Heart right ventricle (tissue), 16 donors: ENCODE results near the gene BIVM. TPM values are rescaled to one million over a fixed set of nuclear protein-coding genes. Genes with fewer than 3 reads are reported as not detected.
A peak's percentile ranks its signal among the peaks of the same experiment; 100 is the strongest.

Experiments used
- ATAC-seq, 8 donors: fragments of 200-7000 bp; cut with Tn5 transposase; one replicate each; pipeline ENCODE4 v1.9.1; 2020; ENCODE audit warnings: mild to moderate bottlenecking in 8 of 8, moderate library complexity in 8 of 8, moderate number of reproducible peaks in 1 of 8
- DNase-seq, 2 donors: peaks; one replicate each; pipeline ENCODE4 v3.0.0-alpha.2; 2020
- H3K27ac ChIP-seq, 10 donors: fragments of 200-600 bp; sonication (generic) in 2 of 10; one replicate each; pipeline versions ENCODE4 v1.5.0 to v1.8.0; 2020 to 2022; ENCODE audit warnings: mild to moderate bottlenecking in 3 of 10
- H3K27me3 ChIP-seq, 7 donors: fragments of 200-600 bp; one replicate each; pipeline ENCODE4 v1.8.0; 2021 to 2022; ENCODE audit warnings: mild to moderate bottlenecking in 2 of 7
- H3K36me3 ChIP-seq, 9 donors: fragments of 200-600 bp; sonication (generic) in 1 of 9; one replicate each; pipeline versions ENCODE4 v1.5.0 to v1.8.0; 2020 to 2022; ENCODE audit warnings: mild to moderate bottlenecking in 2 of 9
- H3K4me1 ChIP-seq, 9 donors: fragments of 200-600 bp; sonication (generic) in 1 of 9; one replicate each; pipeline versions ENCODE4 v1.5.0 to v1.8.0; 2020 to 2022; ENCODE audit warnings: mild to moderate bottlenecking in 4 of 9
- H3K4me3 ChIP-seq, 10 donors: fragments of 200-600 bp; sonication (generic) in 2 of 10; one replicate each; pipeline versions ENCODE4 v1.5.0 to v1.8.0; 2020 to 2022; ENCODE audit warnings: mild to moderate bottlenecking in 7 of 10, moderate library complexity in 2 of 10
- H3K9me3 ChIP-seq, 11 donors: fragments of 200-600 bp in 10 of 11; sonication (generic) in 2 of 11; one replicate each; pipeline versions ENCODE4 v1.5.0 to v1.8.0; 2013 to 2022; ENCODE audit warnings: mild to moderate bottlenecking in 2 of 11, control low read depth in 1 of 11, moderate library complexity in 1 of 11
- WGBS, 2 donors: extraction: QIAGEN DNeasy Blood & Tissue Kit; methylation state at CpG; one replicate each; pipeline ENCODE4 v1.1.7; 2013; ENCODE audit warnings: inconsistent platforms in 1 of 2; 5-methylcytosine and 5-hydroxymethylcytosine counted together
- intact Hi-C, 10 donors: fragments of 100-400 bp; cut with DNase I; formaldehyde crosslinking; loops; one replicate each; pipeline versions ENCODE4 v1.11.1 to v1.14.2; 2022
- polyA plus RNA-seq, 2 donors: library from polyadenylated mRNA; stranded (reverse); fragments of 200-250 nt; gene quantifications; one replicate each; pipeline ENCODE4 v1.2.3, GENCODE V29; 2013
- total RNA-seq, 10 donors: library from RNA; stranded (reverse); fragmentation: NEBNext Ultra II Directional in 3 of 10; extraction: Animal tissue kit (Norgen Biotek cat#: 25700) in 3 of 10; gene quantifications; one replicate each; pipeline versions ENCODE4 v1.2.1 to v1.2.4, GENCODE V29; 2021 to 2023
- TF ChIP-seq, protein P1 (sequence below), 9 donors: fragments of 200-600 bp; sonication (generic) in 2 of 9; IDR thresholded peaks; one replicate each; pipeline versions ENCODE4 v1.5.0 to v1.8.0; 2021 to 2022; ENCODE audit warnings: antibody characterized with exemption in 9 of 9, mild to moderate bottlenecking in 5 of 9, moderate library complexity in 1 of 9
- donor health status: Arrhythmogenic right ventricular cardiomyopathy.
- donor health status: ischemic (EF 13 %, LVEDD 7.1; RV severe dilation, severe dysfunction).
- donor health status: healthy with polysubstance abuse.
- donor health status: DM: no; HTN: yes; CAD: no.
- donor health status: DM: no; HTN: no; CAD: no.
- donor health status: ischemic (EF 25% LVEDD 6.9; RV normal size, moderate dysfunction).
- donor health status: ischemic (EF 25% LVEDD 5.7; RV mildly dilated, moderate dysfunction).
- donor health status: healthy.
- donor health status: DM: yes; HTN: yes; CAD: no.
- donor health status: Ischemic cardiomyopathy.
- donor health status: ischemic (EF 35%, LVEDD 5.7; RV mildly dilated, moderate dysfunction).
- donor health status: nonischemic (EF 11% LVEDD 7.7; RV severe dilation, severe dysfunction).
- donor health status: DM: yes; HTN: yes; CAD: no.
- donor health status: PGD.
- donor health status: ischemic (EF 29% LVEDD 5.4; RV normal size, mild dysfunction).
- donor health status: nonischemic (EF 23%, LVEDD 6.1; RV moderate dilation, normal function).

BIVM gene
- total and polyA plus RNA-seq, 12 donors = 6.7 to 37.3 (median 28.3) TPM

GRCh38 chr13:102845630-102846260, 46.8 kb downstream of the BIVM start, which contains the start of gene ERCC5:
TSS of gene ERCC5 (plus strand) at chr13:102846032. CDS start at chr13:102846267, 235 bp downstream.
- 0% methylated on average over 49 of the region's 49 CpGs for WGBS, 2 donors
- peaks cover 0 to 37% (median 28%) of the 10 kb centered on the region in 9 donors for H3K4me1 ChIP-seq
- H3K27ac ChIP-seq = peak within 1 kb of the TSS; percentile 88 to 98 (median 95)
- H3K4me3 ChIP-seq = peak within 1 kb of the TSS; percentile 76 to 98 (median 88)
- intact Hi-C loops = loop anchor here in 8 of 10 donors (1.0 to 5.0 kb wide), 12 partner anchors 43 to 265 kb away; partner anchors contain the start of genes TPP2 (in 3 of the 8), BIVM (in 1 of the 8), POGLUT2 (in 1 of the 8) and TEX30 (in 1 of the 8)
- H3K36me3 ChIP-seq = peaks cover 0 to 32% (median 8%) of the 10 kb centered on the region in 9 donors
- TF ChIP-seq, protein P1, sequence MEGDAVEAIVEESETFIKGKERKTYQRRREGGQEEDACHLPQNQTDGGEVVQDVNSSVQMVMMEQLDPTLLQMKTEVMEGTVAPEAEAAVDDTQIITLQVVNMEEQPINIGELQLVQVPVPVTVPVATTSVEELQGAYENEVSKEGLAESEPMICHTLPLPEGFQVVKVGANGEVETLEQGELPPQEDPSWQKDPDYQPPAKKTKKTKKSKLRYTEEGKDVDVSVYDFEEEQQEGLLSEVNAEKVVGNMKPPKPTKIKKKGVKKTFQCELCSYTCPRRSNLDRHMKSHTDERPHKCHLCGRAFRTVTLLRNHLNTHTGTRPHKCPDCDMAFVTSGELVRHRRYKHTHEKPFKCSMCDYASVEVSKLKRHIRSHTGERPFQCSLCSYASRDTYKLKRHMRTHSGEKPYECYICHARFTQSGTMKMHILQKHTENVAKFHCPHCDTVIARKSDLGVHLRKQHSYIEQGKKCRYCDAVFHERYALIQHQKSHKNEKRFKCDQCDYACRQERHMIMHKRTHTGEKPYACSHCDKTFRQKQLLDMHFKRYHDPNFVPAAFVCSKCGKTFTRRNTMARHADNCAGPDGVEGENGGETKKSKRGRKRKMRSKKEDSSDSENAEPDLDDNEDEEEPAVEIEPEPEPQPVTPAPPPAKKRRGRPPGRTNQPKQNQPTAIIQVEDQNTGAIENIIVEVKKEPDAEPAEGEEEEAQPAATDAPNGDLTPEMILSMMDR (IDR thresholded peaks at IDR 0.05) = peak in 1 of 9 donors; percentile 12
- H3K9me3 ChIP-seq = no peaks in the 10 kb centered on the region
- DNase-seq (peak; percentile 93 to 96), ATAC-seq (peak; percentile 93 to 97 (median 95))
- no peaks in the 10 kb centered on the region for H3K27me3 ChIP-seq

GRCh38 chr13:102846261-102847015, 47.5 kb downstream of the BIVM start:
- intact Hi-C loops = loop anchor here in 8 of 10 donors (1.0 to 5.0 kb wide), 12 partner anchors 44 to 266 kb away; partner anchors contain the start of genes TPP2 (in 2 of the 8), BIVM (in 1 of the 8), POGLUT2 (in 1 of the 8) and TEX30 (in 1 of the 8)
- H3K36me3 ChIP-seq = peaks cover 0 to 25% (median 3%) of the 10 kb centered on the region in 9 donors
- DNase-seq (peak; percentile 15 to 24), ATAC-seq (peak in 7 of 8 donors; percentile 9 to 52 (median 42))
- TF ChIP-seq, protein P1 (IDR thresholded peaks at IDR 0.05) = no peak
- WGBS, 2 donors = 1% methylated on average over 31 of the region's 31 CpGs
- peak overlapping the region; percentile 88 to 98 (median 95) for H3K27ac ChIP-seq
- no peaks in the 10 kb centered on the region for H3K9me3 ChIP-seq
- no peaks in the 10 kb centered on the region for H3K27me3 ChIP-seq
- peak overlapping the region; percentile 76 to 98 (median 88) for H3K4me3 ChIP-seq
- H3K4me1 ChIP-seq = peaks cover 0 to 37% (median 28%) of the 10 kb centered on the region in 9 donors

DNA sequence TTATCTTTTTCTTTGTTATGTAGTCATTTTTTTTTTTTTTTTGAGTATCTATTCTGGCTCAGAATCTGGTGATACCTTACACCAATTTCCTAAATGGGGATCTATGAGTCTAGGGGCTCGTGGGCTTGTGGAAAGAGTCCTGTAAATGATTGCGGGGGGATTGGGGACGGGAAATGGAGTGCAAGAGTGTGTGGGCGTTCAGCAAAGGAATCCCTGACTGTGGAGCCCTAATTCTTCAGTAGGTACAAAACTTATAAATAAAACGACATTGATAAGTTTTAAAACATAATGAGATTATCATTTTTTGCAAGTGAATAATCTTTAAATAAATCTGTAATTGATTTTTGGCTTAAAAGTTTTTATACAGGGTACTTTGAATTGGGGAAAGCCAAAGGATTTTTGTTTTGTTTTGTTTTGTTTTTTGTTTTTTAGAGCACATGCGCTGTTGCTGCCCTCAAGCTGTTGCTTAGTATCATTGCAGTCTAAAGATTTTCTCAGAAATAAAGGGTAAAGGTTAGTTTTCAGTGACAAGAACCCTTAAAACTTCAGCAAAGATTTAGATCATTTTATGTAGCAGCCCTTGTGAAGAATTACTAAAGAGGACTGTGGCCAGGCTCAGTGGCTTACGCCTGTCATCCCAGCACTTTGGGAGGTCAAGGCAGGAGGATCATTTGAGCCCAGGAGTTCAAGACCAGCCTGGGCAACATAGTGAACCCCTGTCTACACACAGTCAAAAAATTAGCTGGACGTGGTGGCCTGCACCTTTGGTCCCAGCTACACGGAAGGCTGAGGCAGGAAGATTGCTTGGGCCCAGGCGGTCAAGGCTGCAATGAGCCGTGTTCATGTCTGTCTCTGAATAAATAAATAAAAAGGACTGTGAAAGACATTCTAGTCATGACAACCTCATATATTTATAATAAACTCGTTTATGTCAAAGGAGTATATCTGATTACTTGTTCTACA, 48.6 kb downstream of the BIVM start:
- no peaks in the 10 kb centered on the region for H3K27me3 ChIP-seq
- TF ChIP-seq, protein P1 (IDR thresholded peaks at IDR 0.05) = peak; percentile 52 to 85 (median 70)

More for the DNA sequence above, 48.6 kb downstream of the BIVM start:
- H3K4me1 ChIP-seq = peaks cover 0 to 37% (median 28%) of the 10 kb centered on the region in 9 donors
- peak overlapping the region in 8 of 10 donors; percentile 36 to 98 (median 95) for H3K27ac ChIP-seq
- 24 to 25% methylated on average over 12 of the region's 12 CpGs for WGBS, 2 donors
- no peaks in the 10 kb centered on the region for H3K9me3 ChIP-seq
- ATAC-seq (no peak), DNase-seq (no peak)
- intact Hi-C loops = loop anchor here in 8 of 10 donors (1.0 to 5.0 kb wide), 10 partner anchors 45 to 267 kb away; partner anchors contain the start of genes TPP2 (in 2 of the 8), BIVM (in 1 of the 8), POGLUT2 (in 1 of the 8) and TEX30 (in 1 of the 8)
- peaks cover 0 to 21% (median 0%) of the 10 kb centered on the region in 9 donors for H3K36me3 ChIP-seq
- peak overlapping the region; percentile 76 to 98 (median 88) for H3K4me3 ChIP-seq
